SK-MEL-5 (cell line): ENCODE measurements around the gene ODAD2. TPM values are rescaled to one million over a fixed set of nuclear protein-coding genes. Genes with fewer than 3 reads are reported as not detected.

Experiments
- DNase-seq: peaks from one replicate; pipeline ENCODE4 v3.0.0-alpha.2; 2016; ENCODE audit warnings: low read depth, low spot score
- in situ Hi-C: cut with HindIII; loops from 2 replicates; pipeline ENCODE4 v1.10.0; 2016; ENCODE audit warnings: low sequenced_read_pairs, high pct_unique_total_duplicates, low pct_unique_long_range_greater_than_20kb
- small RNA-seq, 2 experiments: library from RNA; depleted of rRNA; stranded (forward); fragments of <200 nt; gene quantifications; one replicate each; pipeline ENCODE3, GENCODE V24; 2014
- total RNA-seq: library from RNA; depleted of rRNA; stranded (reverse); fragments of >200 nt; shearing (Covaris generic); gene quantifications from 2 replicates; pipeline ENCODE4 v1.2.3, GENCODE V29; 2014

ODAD2 gene
- total RNA-seq, 1 experiment from 2014 or later, result not detected

- in situ Hi-C loops, result no loop called here
Observed at GRCh38 chr10:27815846-27816245, 183.0 kb downstream of the ODAD2 start.

GRCh38 chr10:27815261-27815660 is 183.6 kb downstream of the ODAD2 start:
- in situ Hi-C loops, result no loop called here
- no peak for DNase-seq

More at GRCh38 chr10:27815846-27816245, 183.0 kb downstream of the ODAD2 start:
- no peak for DNase-seq

- in situ Hi-C loops, result no loop called here
- DNase-seq, result no peak
Observed at GRCh38 chr10:27805180-27805579, 193.7 kb downstream of the ODAD2 start.

- in situ Hi-C loops, result no loop called here
- no peak for DNase-seq
Observed at GRCh38 chr10:27804136-27804535, 194.7 kb downstream of the ODAD2 start.

GRCh38 chr10:27801171-27801785 is 197.6 kb downstream of the ODAD2 start:
- no peak for DNase-seq
- in situ Hi-C loops, result no loop called here

GRCh38 chr10:27799046-27799445 is 199.8 kb downstream of the ODAD2 start:
- no peak for DNase-seq
- in situ Hi-C loops, result no loop called here

- in situ Hi-C loops, result no loop called here
- DNase-seq, result peak; percentile 33
Observed at GRCh38 chr10:27794157-27794556, 204.7 kb downstream of the ODAD2 start.

- in situ Hi-C loops, result no loop called here
- DNase-seq, result no peak
Observed at GRCh38 chr10:27792216-27792615, 206.7 kb downstream of the ODAD2 start.

- in situ Hi-C loops, result no loop called here
- no peak for DNase-seq
Observed at GRCh38 chr10:27784272-27784671, 214.6 kb downstream of the ODAD2 start.

GRCh38 chr10:27783660-27784059 is 215.2 kb downstream of the ODAD2 start:
- DNase-seq, result peak; percentile 44

GRCh38 chr10:27779462-27780015 is 219.3 kb downstream of the ODAD2 start:
- in situ Hi-C loops, result no loop called here
- no peak for DNase-seq

More at GRCh38 chr10:27783660-27784059, 215.2 kb downstream of the ODAD2 start:
- in situ Hi-C loops, result no loop called here

- in situ Hi-C loops, result no loop called here
- no peak for DNase-seq
Observed at GRCh38 chr10:27774831-27775230, 224.0 kb downstream of the ODAD2 start.

GRCh38 chr10:27771231-27771630 is 227.6 kb downstream of the ODAD2 start:
- DNase-seq, result no peak
- in situ Hi-C loops, result no loop called here

GRCh38 chr10:27770181-27770580 is 228.7 kb downstream of the ODAD2 start:
- DNase-seq, result no peak
- in situ Hi-C loops, result no loop called here

Small RNA genes lying within 50 kb of the gene (small RNA-seq; reads per million reads assigned to genes)
- gene MRPS21P5, result 0 reads per million in 2 experiments
- 0 reads per million in 2 experiments for gene RN7SKP132
